ENCODE measurements around the gene SCN1A.

DNA sequence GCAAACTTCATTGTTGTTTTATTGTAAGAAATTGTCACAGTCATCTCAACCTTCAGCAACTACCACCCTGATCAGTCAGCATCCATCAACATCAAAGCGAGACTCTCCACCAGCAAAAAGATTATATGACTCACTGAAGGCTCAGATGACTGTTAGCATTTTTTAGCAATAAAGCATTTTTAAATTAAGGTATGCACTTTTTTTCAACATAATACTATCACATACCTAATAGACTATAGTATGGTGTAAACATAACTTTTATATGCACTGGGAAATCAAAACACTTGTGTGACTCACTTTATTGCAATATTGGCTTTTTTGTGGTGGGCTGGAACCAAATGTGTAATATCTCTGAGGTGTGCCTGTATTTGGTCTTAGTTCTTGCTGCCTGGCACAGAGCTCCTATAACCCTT is 15.6 kb downstream of the SCN1A start:
- TF ChIP-seq, protein P1, sequence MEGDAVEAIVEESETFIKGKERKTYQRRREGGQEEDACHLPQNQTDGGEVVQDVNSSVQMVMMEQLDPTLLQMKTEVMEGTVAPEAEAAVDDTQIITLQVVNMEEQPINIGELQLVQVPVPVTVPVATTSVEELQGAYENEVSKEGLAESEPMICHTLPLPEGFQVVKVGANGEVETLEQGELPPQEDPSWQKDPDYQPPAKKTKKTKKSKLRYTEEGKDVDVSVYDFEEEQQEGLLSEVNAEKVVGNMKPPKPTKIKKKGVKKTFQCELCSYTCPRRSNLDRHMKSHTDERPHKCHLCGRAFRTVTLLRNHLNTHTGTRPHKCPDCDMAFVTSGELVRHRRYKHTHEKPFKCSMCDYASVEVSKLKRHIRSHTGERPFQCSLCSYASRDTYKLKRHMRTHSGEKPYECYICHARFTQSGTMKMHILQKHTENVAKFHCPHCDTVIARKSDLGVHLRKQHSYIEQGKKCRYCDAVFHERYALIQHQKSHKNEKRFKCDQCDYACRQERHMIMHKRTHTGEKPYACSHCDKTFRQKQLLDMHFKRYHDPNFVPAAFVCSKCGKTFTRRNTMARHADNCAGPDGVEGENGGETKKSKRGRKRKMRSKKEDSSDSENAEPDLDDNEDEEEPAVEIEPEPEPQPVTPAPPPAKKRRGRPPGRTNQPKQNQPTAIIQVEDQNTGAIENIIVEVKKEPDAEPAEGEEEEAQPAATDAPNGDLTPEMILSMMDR (IDR thresholded peaks at IDR 0.05; ENCODE audit: insufficient read depth, low read length) = no peak
- TF ChIP-seq, protein P2, sequence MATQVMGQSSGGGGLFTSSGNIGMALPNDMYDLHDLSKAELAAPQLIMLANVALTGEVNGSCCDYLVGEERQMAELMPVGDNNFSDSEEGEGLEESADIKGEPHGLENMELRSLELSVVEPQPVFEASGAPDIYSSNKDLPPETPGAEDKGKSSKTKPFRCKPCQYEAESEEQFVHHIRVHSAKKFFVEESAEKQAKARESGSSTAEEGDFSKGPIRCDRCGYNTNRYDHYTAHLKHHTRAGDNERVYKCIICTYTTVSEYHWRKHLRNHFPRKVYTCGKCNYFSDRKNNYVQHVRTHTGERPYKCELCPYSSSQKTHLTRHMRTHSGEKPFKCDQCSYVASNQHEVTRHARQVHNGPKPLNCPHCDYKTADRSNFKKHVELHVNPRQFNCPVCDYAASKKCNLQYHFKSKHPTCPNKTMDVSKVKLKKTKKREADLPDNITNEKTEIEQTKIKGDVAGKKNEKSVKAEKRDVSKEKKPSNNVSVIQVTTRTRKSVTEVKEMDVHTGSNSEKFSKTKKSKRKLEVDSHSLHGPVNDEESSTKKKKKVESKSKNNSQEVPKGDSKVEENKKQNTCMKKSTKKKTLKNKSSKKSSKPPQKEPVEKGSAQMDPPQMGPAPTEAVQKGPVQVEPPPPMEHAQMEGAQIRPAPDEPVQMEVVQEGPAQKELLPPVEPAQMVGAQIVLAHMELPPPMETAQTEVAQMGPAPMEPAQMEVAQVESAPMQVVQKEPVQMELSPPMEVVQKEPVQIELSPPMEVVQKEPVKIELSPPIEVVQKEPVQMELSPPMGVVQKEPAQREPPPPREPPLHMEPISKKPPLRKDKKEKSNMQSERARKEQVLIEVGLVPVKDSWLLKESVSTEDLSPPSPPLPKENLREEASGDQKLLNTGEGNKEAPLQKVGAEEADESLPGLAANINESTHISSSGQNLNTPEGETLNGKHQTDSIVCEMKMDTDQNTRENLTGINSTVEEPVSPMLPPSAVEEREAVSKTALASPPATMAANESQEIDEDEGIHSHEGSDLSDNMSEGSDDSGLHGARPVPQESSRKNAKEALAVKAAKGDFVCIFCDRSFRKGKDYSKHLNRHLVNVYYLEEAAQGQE (IDR thresholded peaks at IDR 0.05; ENCODE audit: insufficient replicate concordance, low read depth) = no peak
- no peak for TF ChIP-seq POLR2AphosphoS5 (IDR thresholded peaks at IDR 0.05; ENCODE audit: low read depth)
- no peak for TF ChIP-seq SPI1 (IDR thresholded peaks at IDR 0.05; ENCODE audit: borderline replicate concordance, low read depth)

Data from HL-60 (cell line).